Stomach smooth muscle (tissue), 2 donors: Measurements from ENCODE around the gene CCDC28A.
A peak's percentile ranks its signal among the peaks of the same experiment; 100 is the strongest.

Source experiments
- H3K27ac ChIP-seq: one replicate; pipeline ENCODE4 v1.7.0; 2013; ENCODE audit warnings: mild to moderate bottlenecking, low read length, inconsistent platforms
- H3K27me3 ChIP-seq, 2 donors: one replicate each; pipeline ENCODE4 v1.7.0; 2013; ENCODE audit warnings: low read length in 2 of 2; ENCODE audit not compliant: insufficient read depth in 2 of 2, control insufficient read depth in 1 of 2
- H3K36me3 ChIP-seq, 2 donors: one replicate each; pipeline ENCODE4 v1.7.0; 2013; ENCODE audit warnings: low read length in 2 of 2; ENCODE audit not compliant: control insufficient read depth in 2 of 2, insufficient read depth in 2 of 2
- H3K4me1 ChIP-seq: one replicate; pipeline ENCODE4 v1.7.0; 2013; ENCODE audit warnings: low read length; ENCODE audit not compliant: control insufficient read depth, insufficient read depth
- H3K4me3 ChIP-seq, 2 donors: one replicate each; pipeline ENCODE4 v1.7.0; 2013; ENCODE audit warnings: low read length in 2 of 2
- H3K9ac ChIP-seq, 2 donors: one replicate each; pipeline ENCODE4 v1.7.0; 2013; ENCODE audit warnings: low read length in 2 of 2, mild to moderate bottlenecking in 1 of 2
- H3K9me3 ChIP-seq, 2 donors: one replicate each; pipeline ENCODE4 v1.7.0; 2013; ENCODE audit warnings: low read length in 2 of 2; ENCODE audit not compliant: control insufficient read depth in 2 of 2
- donor health status: healthy.
- donor health status: Pancreatic carcinoma.

Gene CCDC28A

DNA sequence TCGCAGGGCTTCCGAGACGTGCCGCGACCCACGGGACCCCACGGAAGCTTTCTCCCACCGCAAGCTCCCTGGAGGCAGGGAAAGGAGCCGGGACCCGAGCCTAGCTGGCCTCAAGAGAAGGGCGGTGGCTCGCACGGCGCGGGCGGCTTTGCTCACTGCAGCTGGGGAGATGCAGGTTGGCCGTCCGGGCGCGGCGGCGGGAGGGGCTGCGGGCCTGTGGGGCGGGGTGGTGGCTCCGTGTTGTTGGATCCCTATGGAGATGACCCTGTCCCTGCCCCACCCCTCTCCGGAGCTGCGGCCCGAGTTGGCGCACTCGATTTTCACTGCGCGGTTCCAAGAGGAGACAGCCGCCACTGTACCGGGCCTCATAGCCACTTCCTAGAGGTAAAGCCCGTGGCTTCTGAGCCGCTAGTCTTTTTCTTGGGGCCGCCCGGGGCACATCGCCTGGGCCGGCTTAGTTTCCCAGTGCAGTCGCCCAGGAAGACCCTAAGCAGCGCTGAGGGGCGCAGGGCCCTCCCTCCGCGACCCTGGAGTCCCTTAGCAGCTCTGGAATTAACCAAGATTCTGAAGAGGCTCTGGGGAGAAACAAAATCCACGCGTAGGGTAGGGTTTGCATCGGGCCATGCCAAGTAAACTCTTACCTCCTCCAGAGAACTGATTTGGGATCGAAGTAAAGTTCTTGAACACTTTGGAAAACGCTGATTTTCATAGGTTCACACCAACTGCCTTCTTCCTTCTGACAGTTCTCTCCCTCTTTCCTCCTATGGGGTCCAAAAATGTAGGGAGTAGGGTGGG, 22.4 kb downstream of the CCDC28A start, which contains the start of gene ECT2L:
Gene ECT2L, plus strand, starts transcription at position 279 of the 795 bp plus-strand sequence. CDS start 17,188 bp downstream, outside the sequence.
- Histone ChIP-seq H3K27me3 (no peaks in the 10 kb centered on the region), H3K9me3 (no peaks in the 10 kb centered on the region), H3K4me1 (no peaks in the 10 kb centered on the region), H3K4me3 (peak within 1 kb of the TSS; percentile 31 to 69), H3K36me3 (peaks cover 0 to 7% of the 10 kb centered on the region in 2 donors), H3K9ac (peak within 1 kb of the TSS; percentile 52 to 61), H3K27ac (no peak within 1 kb of the TSS)

DNA sequence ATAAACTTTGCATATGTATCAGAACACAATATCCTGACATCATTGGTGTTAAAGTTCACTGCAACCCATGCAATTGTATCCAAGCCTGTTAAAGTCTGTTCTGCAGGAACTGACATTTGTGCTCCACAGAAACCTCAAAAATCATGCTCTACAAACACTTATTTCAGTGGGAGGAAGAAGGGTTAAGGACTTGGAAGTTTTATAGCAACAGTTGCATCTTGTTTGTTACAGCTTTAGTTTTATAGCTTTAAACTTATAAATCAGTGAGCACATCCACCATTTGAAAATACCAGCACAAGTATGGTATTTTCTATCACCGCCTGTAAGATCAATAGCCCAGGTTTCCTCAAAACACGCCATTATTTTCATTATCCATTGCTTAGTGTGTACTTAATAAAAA, 23.2 kb downstream of the CCDC28A start:
- H3K9me3 ChIP-seq: no peaks in the 10 kb centered on the region
- H3K36me3 ChIP-seq: peaks cover 0 to 3% of the 10 kb centered on the region in 2 donors
- H3K4me1 ChIP-seq: no peaks in the 10 kb centered on the region
- H3K27me3 ChIP-seq: no peaks in the 10 kb centered on the region
- H3K4me3 ChIP-seq: no peak overlapping the region
- H3K9ac ChIP-seq: peak overlapping the region in 1 of 2 donors; percentile 61
- no peak overlapping the region for H3K27ac ChIP-seq

- Histone ChIP-seq H3K4me3 (no peak overlapping the region), H3K9me3 (no peaks in the 10 kb centered on the region)
These were observed 24.4 kb downstream of the CCDC28A start for GRCh38 chr6:138797806-138798446.

GRCh38 chr6:138800377-138801150, 27.0 kb downstream of the CCDC28A start:
- Histone ChIP-seq H3K27me3 (no peaks in the 10 kb centered on the region), H3K36me3 (no peaks in the 10 kb centered on the region), H3K4me1 (no peaks in the 10 kb centered on the region), H3K9me3 (no peaks in the 10 kb centered on the region), H3K9ac (no peak overlapping the region), H3K27ac (no peak overlapping the region), H3K4me3 (no peak overlapping the region)

More at GRCh38 chr6:138797806-138798446, 24.4 kb downstream of the CCDC28A start:
- Histone ChIP-seq H3K36me3 (no peaks in the 10 kb centered on the region), H3K4me1 (no peaks in the 10 kb centered on the region), H3K27ac (no peak overlapping the region), H3K9ac (no peak overlapping the region), H3K27me3 (no peaks in the 10 kb centered on the region)

DNA sequence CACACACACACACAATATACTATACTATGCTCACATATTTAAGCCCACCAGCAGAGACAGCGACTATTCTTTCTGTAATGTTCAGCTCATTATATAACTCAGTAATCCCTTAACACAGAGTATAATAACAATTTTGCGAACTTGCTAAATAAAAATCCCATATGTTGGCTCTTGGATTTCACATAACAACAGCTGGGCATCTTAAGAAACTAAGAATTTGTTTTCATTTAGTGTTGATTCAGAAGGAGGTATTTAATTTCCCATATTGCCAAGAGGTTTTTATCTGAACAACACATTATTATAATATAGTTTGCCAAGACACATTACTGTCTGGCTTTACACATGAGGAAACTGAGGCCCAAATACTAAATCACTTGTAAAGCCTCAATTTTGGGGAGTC, 29.8 kb downstream of the CCDC28A start:
- H3K4me3 ChIP-seq: no peak overlapping the region
- H3K4me1 ChIP-seq: no peaks in the 10 kb centered on the region

DNA sequence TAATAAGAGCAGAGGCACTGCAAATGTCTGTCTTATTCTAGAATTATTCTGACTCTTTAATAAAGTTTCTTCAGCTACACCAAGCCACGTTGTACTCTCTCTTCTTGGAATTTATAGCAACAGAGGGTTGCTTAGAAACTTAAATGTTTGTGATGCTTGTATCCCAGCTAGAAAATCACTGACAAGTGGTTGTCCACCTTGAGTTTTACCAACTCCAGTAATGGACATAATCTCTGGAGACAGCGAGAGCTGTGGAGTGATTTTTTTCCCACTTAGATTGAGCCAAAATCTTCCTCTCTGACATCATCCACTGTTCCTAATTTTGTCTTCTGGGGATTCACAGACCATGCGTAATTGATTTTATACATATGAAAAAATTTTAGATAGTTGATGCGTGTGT, 30.3 kb downstream of the CCDC28A start:
- no peak overlapping the region for H3K4me3 ChIP-seq
- no peaks in the 10 kb centered on the region for H3K9me3 ChIP-seq
- no peak overlapping the region for H3K27ac ChIP-seq
- no peaks in the 10 kb centered on the region for H3K4me1 ChIP-seq
- H3K9ac ChIP-seq: no peak overlapping the region
- H3K36me3 ChIP-seq: no peaks in the 10 kb centered on the region
- no peaks in the 10 kb centered on the region for H3K27me3 ChIP-seq

More for the DNA sequence above, 29.8 kb downstream of the CCDC28A start:
- Histone ChIP-seq H3K9ac (no peak overlapping the region), H3K36me3 (no peaks in the 10 kb centered on the region), H3K9me3 (no peaks in the 10 kb centered on the region), H3K27me3 (no peaks in the 10 kb centered on the region), H3K27ac (no peak overlapping the region)

- Histone ChIP-seq H3K4me3 (no peak overlapping the region), H3K9ac (no peak overlapping the region), H3K9me3 (no peaks in the 10 kb centered on the region), H3K4me1 (no peaks in the 10 kb centered on the region), H3K27me3 (no peaks in the 10 kb centered on the region), H3K27ac (no peak overlapping the region), H3K36me3 (no peaks in the 10 kb centered on the region)
These were observed 31.6 kb downstream of the CCDC28A start for GRCh38 chr6:138805016-138805765.

DNA sequence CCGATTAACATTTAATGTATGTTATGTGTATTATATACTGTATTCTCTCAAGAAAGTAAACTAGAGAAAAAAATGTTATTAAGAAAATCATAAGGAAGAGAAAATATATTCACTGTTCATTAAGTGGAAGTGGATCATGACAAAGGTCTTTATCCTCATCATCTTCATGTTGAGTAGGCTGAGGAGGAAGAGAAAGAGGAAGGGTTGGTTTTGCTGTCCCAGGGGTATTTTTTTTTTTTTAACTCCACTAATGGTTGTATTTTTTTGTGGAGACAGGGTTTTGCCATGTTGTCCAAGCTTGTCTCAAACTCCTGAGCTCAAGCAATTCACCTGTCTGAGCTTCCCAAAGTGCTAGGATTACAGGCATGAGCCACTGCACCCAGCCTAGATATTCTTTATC, 33.3 kb downstream of the CCDC28A start:
- Histone ChIP-seq H3K27me3 (no peaks in the 10 kb centered on the region), H3K9me3 (no peaks in the 10 kb centered on the region), H3K9ac (no peak overlapping the region), H3K36me3 (no peaks in the 10 kb centered on the region), H3K27ac (no peak overlapping the region), H3K4me3 (no peak overlapping the region), H3K4me1 (no peaks in the 10 kb centered on the region)

DNA sequence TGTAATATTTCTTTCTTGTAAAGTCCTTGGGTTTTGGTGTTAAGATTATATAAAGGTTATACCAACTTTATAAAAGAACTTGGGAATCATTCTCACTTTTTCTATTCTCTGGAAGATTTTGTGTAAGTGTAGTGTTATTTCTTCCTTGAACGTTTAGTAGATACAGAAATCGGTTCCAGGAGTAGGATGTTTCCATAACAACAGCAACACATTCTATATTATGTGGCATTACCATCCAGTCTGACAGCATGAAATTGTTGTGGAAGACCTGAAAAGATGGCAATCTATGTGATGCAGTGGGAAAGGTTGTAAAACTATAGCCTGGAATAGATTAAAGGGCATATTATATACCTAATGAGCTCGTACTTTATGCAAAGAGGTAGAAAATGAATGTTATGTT, 36.1 kb downstream of the CCDC28A start:
- Histone ChIP-seq H3K9ac (no peak overlapping the region), H3K4me1 (no peaks in the 10 kb centered on the region), H3K27ac (no peak overlapping the region), H3K9me3 (no peaks in the 10 kb centered on the region), H3K36me3 (no peaks in the 10 kb centered on the region), H3K4me3 (no peak overlapping the region), H3K27me3 (no peaks in the 10 kb centered on the region)

- Histone ChIP-seq H3K4me1 (no peaks in the 10 kb centered on the region), H3K4me3 (no peak overlapping the region), H3K9me3 (no peaks in the 10 kb centered on the region), H3K9ac (no peak overlapping the region), H3K27ac (no peak overlapping the region), H3K36me3 (no peaks in the 10 kb centered on the region), H3K27me3 (no peaks in the 10 kb centered on the region)
These were observed 38.3 kb downstream of the CCDC28A start for GRCh38 chr6:138811866-138812265.
